Endothelial cell of umbilical vein (primary cell): ENCODE data around the gene SLC7A10.

Experiments used
- CTCF ChIP-seq, 2 donors: IDR thresholded peaks; 1 replicate in 1 of 2; 2 replicates in 1 of 2; pipeline ENCODE4 v1.5.1; 2011; ENCODE audit warnings: low read length in 2 of 2, mild to moderate bottlenecking in 2 of 2, moderate library complexity in 2 of 2, control low read depth in 1 of 2, inconsistent platforms in 1 of 2, low read depth in 1 of 2; ENCODE audit not compliant: insufficient read depth in 1 of 2; ENCODE audit errors: extremely low read depth in 1 of 2
- EZH2 ChIP-seq: IDR thresholded peaks from 2 replicates; pipeline ENCODE4 v1.6.1; 2012; ENCODE audit warnings: borderline replicate concordance, low read depth, mild to moderate bottlenecking, moderate library complexity, low read length, inconsistent platforms; ENCODE audit not compliant: severe bottlenecking
- FOS ChIP-seq: IDR thresholded peaks from 2 replicates; pipeline ENCODE4 v1.6.1; 2011; ENCODE audit warnings: mild to moderate bottlenecking, low read length, moderate library complexity, borderline replicate concordance; ENCODE audit not compliant: insufficient read depth
- GATA2 ChIP-seq: IDR thresholded peaks from 2 replicates; pipeline ENCODE4 v1.7.0; 2011; ENCODE audit warnings: low read depth, mild to moderate bottlenecking, moderate library complexity, mixed read lengths, low read length; ENCODE audit not compliant: insufficient read length, insufficient read depth
- JUN ChIP-seq: IDR thresholded peaks from 2 replicates; pipeline ENCODE4 v1.6.1; 2011; ENCODE audit warnings: borderline replicate concordance, low read depth; ENCODE audit not compliant: insufficient read length, insufficient read depth
- MAX ChIP-seq: IDR thresholded peaks from 2 replicates; pipeline ENCODE4 v1.6.1; 2011; ENCODE audit not compliant: insufficient read depth, insufficient read length
- MYC ChIP-seq: IDR thresholded peaks from one replicate; pipeline ENCODE4 v1.6.1; 2011; ENCODE audit warnings: mild to moderate bottlenecking, low read depth, low read length
- POLR2A ChIP-seq: IDR thresholded peaks from 2 replicates; pipeline ENCODE4 v1.6.1; 2012; ENCODE audit warnings: low read depth, mild to moderate bottlenecking, control low read depth, low read length
- POLR2AphosphoS5 ChIP-seq: IDR thresholded peaks from 2 replicates; pipeline ENCODE4 v1.6.1; 2012; ENCODE audit warnings: low read depth, mild to moderate bottlenecking, control low read depth, low read length, moderate library complexity; ENCODE audit not compliant: insufficient read depth

GRCh38 chr19:33171222-33171795 lies 54.3 kb downstream of the SLC7A10 start:
- TF ChIP-seq CTCF (IDR thresholded peaks at IDR 0.05; ENCODE audit: extremely low read depth in 1 of 2, insufficient read depth in 1 of 2, low read depth in 1 of 2, low read length in 2 of 2) (no peak), POLR2A (no peak), EZH2 (no peak), MAX (no peak), MYC (no peak), GATA2 (no peak), POLR2AphosphoS5 (no peak), FOS (no peak), JUN (no peak)
